HG03280 (cell line): ENCODE measurements around the gene BMP7.
"Not testable (repeated sequence)": the region's sequence is repeated elsewhere in the genome, so short reads cannot be mapped to it uniquely, and the experiment has no call there.

ENCODE experiments used
- ATAC-seq: cut with Tn5 transposase; IDR thresholded peaks from one replicate; pipeline ENCODE4 v1.9.1; 2021; ENCODE audit warnings: mild to moderate bottlenecking, moderate library complexity; ENCODE audit not compliant: unreplicated experiment

BMP7 gene

DNA sequence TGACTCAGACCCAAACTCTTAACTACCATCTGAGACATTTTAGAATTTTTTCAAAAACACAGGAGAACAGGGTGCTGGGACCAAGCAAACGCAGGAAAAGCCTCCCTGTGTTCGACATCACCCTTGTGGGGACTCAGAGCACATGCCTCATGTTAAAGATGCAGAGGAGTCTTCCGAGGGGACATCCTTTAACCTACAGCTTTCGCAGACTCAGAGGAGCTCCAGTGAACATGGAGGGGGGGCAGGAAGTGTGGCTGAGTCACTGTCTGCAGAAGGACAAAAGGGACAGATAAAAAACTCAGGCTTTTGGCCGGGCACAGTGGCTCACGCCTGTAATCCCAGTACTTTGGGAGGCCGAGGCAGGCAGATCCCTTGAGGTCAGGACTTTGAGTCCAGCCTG lies 15.1 kb downstream of the BMP7 start:
- ATAC-seq = no peak

GRCh38 chr20:57250607-57251343 lies 15.7 kb downstream of the BMP7 start:
- no peak for ATAC-seq

DNA sequence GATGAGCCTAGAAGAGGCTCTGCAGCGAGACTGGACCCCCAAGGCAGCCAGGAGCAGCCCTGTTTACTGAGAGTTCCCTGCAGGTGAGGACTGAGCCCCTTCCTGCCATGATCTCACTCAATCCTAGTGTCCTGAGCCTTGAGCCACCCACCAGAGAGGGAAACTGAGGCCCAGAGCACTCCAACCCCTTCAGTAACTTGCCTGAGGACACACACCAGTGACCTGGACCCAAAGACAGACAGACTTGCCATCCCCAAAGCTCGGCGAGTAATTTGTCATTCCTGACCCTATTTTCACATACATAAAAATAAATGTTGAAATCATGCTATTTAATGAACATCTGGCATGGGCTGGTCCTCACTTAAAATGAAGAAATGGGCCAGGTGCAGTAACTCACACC lies 16.7 kb downstream of the BMP7 start:
- no peak for ATAC-seq

DNA sequence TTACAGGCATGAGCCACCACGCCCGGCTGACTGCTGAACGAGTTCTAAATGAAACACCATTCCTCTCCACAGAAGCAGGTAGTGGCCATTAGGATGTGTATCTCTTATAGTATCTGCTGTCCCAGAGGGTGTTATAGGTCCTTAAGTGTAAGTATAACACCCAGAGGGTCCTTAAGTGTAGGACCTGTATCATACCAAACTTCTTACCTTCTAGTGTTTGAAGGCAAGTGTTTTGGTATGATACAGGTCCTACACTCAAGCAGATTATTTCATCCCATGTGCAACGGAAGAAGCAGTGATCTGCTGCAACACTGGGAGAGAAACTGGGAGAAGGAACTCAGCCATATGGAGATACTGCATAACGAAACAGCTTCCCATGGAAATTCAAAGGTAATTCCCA lies 17.4 kb downstream of the BMP7 start:
- ATAC-seq = no peak

DNA sequence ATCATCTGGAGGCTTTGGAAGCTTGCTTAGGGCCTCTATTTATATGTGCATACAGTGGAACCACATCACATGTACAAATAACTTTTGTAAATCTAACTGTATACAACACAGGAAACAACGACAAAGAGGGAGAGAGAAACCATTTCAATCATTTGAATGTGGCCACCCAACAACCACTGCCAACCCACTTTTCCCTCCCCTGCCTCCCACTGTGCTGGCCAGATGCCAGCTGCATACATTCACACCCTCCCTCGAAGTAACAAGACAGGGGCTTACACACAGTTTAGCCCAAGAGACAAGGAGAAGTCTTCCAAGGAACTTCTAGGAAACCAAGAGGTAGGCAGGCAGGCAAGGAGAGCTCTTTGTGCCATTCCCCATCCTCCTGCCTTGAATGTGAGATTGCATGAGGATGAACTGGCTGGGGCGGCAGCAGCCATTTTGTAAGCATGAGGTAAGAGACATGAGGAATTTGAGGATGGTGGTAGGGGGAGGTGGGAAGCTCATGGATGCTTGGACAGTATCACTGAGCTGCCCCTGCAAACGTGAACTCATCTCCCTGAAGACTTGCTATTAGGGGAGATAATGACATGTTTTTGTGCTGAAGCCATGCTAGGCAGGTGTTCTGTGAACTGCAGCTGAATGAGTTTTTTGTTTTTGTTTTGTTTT lies 18.2 kb downstream of the BMP7 start:
- ATAC-seq = no peak

DNA sequence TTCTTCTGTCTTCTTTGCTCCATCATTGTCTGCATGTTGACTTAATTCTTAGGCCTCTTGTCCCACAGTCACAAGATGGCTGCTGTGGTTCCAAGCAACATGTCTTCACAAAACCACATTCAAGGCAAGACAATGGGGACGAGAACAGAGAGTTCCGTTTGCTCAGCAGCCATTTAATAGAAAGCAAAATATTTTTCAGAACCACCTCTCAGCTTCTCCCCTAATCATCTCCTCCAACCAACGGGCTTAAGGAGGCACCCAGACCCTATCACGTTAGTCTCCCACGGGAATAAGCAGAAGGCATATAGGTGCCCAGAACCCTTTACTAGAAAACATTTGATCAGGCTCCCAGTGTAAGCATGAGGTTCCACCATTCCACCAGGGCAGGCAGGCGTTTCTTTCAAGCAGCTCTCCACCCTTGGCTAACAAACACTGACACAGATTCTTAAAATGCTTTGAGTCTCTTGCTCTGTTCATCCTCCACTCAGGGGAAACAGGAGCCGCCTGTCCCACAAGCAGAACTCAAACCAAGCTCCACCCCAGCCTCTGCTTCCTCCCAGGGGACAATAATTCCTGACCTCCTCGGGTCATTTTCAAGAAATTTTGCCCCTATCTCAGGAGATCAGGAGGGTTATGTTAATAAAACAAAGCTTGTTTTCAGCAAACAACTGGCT lies 19.0 kb downstream of the BMP7 start:
- no peak for ATAC-seq

DNA sequence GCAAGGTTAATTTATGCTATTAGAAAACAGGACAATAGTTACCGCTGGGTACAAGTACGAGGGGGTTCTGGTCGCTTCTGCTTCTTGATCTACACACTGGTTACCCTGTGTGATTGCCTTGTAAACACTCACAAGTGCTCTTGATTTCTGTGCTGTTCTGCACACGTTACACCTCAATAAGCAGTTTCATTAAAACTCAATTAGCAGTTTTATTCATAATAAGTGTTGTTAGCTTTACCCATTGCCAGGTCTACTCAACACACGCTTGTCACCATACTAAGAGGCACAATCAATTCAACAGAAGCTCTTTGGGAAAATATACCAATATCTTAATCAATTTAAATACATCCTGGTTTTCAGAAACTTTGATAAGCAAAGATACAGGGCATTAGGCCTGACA lies 20.4 kb downstream of the BMP7 start:
- no peak for ATAC-seq

DNA sequence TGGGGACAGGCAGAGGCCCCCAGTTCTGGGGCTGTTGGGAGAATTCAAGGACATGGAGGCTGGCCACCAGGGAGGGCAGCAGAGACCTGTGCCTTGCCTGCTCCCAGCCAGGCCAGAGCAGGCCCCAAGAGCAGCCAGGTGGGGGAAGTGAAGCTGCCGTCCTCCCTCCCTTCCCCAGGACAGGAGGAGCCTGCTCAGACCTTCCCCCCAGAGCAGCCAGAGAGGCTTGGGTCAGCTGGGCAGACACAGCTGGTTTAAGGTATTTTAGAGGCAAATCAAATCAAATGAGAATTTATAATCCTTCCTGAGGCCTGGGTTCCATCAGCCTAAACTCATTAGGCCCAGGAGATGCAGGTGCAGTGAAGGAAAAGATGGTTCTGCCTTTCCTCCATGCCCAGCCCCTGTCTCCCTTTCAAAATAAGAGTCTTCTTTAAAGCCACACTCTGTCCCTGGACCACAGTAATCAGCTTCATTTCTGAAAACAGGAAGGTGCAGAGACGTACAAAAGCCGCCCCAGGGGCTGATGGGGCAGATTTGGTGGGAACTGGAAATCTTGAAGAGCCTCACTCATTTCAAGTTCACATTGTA lies 21.7 kb downstream of the BMP7 start:
- ATAC-seq = no peak

DNA sequence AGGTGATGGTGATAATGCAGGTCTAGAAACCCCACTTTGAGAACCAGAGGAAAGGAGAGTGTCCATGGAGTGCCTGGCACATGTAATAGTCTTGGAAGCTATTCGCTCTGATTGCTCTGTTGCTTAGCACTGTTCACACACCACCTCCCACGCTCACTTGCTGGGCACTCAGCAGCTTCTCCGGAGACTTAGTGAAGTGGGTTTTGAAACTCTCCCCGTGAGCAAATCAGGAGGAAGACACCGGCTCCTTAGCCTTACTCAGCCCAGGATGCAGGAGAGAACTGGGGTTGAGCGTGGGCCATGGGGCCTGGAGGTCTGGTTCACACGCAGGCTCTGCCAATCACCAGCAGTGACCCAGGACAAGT lies 22.2 kb downstream of the BMP7 start:
- no peak for ATAC-seq

GRCh38 chr20:57243480-57244220 lies 22.8 kb downstream of the BMP7 start:
- no peak for ATAC-seq

GRCh38 chr20:57242414-57242813 lies 24.0 kb downstream of the BMP7 start:
- no peak for ATAC-seq

- no peak for ATAC-seq
Measured at GRCh38 chr20:57241363-57241991, 25.0 kb downstream of the BMP7 start.

DNA sequence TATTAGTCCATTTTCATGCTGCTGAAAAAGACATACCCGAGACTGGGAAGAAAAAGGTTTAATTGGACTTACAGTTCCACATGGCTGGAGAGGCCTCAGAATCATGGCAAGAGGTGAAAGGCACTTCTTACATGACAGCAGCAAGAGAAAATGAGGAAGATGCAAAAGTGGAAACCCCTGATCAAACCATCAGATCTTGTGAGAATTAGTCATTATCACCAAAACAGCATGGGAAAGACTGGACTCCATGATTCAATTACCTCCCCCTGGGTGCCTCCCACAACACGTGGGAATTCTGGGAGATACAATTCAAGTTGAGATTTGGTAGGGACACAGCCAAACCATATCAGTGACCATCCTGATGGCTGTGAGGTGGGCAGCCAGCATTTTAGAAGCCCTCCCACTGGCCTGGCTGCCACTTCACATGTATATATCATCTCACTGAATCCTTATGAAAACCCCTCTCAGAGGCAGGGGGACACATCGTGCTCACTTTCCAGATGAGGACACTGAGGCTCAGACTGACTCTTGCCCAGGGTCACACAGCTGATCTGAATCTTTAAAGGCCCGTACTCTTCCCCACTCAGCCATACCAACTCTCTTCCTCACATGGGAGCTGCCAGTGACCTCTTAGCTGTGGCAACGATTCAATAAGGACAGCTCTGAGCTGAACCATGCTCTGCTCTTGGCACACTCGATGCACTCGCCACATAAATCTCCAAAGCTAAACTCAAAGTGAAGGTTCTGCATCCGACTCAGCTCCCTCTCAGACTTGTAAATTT lies 25.7 kb downstream of the BMP7 start:
- ATAC-seq = no peak

GRCh38 chr20:57239725-57240124 lies 26.7 kb downstream of the BMP7 start:
- ATAC-seq = not testable (repeated sequence)

GRCh38 chr20:57239324-57239723 lies 27.1 kb downstream of the BMP7 start:
- ATAC-seq = not testable (repeated sequence)

GRCh38 chr20:57238089-57238488 lies 28.4 kb downstream of the BMP7 start:
- no peak for ATAC-seq

DNA sequence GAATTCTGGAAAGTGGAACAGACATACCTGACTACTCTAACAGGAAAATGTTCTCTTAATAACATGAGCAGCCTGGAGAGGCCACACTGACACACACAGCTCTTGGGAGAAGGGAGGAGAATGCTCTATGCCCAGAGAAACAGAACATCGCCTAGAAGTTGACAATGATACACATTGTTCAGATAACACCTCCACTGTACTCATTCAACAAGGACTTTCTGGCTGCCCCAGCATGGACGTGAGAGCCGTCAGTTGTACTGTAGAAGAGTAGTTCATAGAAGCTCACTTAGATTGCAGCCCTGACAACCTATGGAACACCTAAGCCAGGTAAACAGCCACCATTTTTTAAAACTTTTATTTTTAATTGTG lies 28.9 kb downstream of the BMP7 start:
- ATAC-seq = no peak

DNA sequence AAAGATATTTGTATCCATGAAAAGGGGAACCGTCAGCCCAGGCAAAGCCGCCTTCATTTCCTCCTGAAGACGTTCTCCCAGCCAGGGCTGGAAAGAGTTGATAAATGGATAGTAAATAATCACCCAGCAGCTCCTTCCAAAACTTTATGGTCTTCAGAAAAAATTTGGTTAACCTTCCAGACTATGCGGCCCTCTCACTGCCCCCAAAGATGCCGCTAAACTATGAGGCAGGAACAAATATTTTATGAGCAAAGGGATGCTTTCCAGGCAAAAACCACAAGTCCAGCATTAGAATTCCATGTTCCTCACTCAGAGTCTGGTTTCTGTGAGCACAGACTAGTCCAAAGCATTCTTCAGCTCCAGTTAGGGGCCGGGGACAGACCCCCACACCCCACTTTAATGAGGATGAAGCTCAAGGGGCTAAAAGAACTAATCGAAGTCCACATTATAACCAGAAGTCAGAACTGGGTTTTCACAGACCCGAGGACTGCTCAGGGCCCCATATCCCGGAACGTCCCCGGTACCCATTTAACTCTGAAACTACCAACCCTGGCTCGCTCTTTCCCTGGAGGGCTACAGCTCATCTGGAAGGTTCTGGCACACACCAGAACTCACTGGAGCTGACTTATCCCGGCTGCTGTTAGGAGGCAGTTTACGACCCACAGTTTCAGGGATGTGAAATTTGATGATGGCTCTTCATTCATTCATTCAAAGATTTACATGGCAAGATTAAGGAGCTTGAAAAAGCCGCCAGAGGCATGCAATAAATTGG lies 29.4 kb downstream of the BMP7 start:
- ATAC-seq = no peak

DNA sequence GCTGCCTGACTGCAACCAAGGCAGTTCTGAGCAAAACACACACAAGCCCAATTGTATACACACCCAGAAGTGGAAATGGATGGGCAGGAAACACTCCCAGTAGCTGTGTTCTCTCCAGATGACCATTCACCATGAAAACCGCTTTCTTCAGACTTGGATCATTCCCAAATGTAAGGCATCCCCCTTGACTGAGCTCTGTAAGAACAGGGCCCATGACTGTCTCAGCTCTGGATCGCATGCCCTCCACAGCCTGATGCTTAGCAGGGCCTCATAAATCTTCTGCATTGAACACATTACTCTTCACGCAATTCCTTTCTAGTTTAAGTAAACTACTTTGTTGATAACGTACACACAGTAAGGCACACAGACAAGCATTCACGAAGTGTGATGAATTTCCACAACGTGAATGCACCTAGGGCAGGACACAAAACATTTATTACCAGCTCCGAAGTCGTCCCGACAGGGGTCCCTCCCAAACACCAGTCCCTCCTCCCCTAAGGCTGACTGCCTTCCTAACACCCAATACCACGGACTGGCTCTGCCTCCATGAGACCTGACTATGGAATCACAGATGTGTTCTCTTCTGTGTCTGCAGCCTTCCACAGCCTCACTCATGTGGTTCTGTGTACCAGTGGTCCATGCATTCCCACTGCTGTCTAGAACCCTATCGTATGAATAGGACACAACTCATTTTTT lies 31.7 kb downstream of the BMP7 start:
- ATAC-seq = no peak
